HG02870 (cell line): ENCODE data around the gene NGF.

Experiments
- ATAC-seq: cut with Tn5 transposase; IDR thresholded peaks from one replicate; pipeline ENCODE4 v1.9.1; 2021; ENCODE audit warnings: mild to moderate bottlenecking, moderate library complexity; ENCODE audit not compliant: unreplicated experiment

NGF gene

DNA sequence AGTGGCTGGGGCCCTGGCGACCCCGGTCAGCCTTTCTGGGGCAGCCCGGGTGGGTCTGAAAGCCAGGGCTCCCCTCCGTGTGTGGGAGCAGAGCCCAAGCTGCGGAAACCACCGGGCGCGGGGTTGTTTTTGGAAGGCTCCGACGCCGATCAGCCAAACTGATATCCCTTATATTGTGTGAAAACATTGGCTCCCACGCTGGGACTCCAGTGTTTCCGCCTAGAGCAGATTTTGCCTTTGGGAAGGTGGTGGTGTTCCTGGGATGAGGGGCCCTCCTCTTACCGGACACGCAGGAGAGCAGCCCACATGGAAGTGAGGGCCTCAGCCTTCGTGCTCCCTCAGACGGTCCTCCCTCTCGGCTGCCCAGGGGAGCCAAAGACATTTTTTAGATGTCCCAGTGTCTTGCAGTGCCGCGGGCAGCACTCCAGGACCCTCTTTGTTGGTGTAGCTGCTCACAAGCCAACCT is 54.3 kb downstream of the NGF start:
- ATAC-seq, result no peak

DNA sequence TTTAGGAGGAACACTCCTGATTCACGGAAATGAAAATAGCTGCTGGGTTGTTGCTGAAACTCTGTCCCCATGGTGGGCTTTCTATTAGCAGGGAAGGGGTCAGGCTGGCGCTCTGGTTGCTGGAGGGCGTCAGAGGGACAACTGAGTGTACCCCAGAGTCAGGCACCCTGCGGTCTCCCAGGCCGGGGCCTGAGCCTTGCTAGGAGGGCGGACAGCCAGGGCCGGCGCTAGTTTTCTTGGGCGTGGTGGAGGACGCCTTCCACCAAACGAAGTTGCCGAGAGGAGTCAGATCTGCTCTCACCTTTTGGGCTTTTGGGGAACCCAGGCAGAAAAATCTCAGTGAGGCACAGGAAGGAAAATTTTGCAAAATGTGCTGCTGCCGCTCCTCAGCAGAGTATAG is 54.8 kb downstream of the NGF start:
- ATAC-seq, result no peak

DNA sequence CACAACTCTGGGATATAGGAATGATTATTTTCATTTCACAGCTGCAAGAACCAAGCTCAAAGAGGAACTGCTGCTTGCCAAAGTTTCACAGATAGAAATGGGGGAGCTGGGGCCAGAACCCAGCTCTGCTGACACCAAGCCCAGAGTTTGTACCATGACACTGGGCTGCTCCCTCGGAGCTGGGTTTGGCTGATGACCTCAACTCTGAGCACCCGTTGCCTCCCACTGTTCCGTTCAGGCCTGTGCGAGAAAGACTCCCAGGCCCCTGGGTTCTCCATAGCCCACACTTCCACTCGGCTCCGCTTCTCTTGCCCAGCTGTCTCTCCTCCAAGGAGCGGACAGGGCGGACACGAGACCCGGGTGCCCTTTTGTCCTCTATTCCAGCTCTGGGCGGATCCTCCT is 55.2 kb downstream of the NGF start:
- no peak for ATAC-seq

DNA sequence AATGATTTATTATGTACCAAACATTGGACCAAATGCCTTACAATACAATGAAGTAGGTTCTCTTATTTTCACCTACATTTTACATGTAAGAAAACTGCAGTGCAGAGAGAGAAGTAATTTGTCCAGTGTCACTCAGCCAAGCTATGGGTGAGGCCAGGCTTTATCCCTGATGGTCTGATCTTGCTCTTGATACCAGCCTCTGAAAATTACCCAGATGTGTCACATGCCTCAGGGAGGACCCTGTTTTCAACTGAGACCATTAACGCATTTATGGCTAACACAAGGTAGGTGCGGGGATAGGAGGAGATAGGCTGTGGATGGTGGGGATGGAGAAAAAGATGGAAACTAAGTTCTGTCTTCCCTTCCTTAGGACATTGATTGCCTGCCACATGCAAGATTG is 56.9 kb downstream of the NGF start:
- ATAC-seq, result no peak

DNA sequence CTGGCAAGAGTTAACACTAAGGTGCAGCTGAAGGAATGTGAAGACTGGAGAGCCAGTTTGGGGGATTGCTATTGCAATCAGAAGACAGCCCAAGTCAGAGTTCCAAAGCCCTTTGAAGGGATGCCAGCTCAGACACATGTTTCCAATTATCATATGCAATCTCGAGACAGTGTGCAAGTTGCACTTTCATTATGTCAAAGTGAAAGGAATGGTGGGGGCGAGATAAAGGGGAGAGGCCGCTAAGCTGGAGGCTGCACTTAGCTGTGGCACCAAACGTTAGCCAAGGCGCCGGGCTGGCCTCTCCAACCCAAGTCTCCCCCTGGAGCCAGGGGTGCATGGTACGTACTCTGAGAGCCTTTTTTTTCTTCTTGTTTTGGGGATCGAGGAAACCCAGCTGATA is 58.0 kb downstream of the NGF start:
- no peak for ATAC-seq

DNA sequence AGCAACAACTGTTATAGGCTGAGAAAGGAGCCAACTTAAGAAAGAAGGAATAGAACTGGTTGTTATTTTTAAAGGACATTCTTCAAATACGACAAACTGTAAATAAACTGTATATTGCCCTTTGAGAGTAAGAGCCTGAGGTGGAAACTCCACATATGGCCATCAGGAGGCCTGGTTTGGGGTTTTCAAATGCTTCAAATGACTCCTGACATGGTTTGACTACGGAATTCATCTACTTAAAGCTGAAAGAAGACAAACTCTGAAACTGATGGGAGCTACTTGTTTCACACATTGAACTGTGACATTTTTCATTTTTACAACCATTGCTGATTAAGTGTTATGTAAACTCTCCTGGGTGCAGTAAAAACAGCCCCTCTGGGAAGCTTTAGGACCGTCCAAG is 59.8 kb downstream of the NGF start:
- no peak for ATAC-seq

DNA sequence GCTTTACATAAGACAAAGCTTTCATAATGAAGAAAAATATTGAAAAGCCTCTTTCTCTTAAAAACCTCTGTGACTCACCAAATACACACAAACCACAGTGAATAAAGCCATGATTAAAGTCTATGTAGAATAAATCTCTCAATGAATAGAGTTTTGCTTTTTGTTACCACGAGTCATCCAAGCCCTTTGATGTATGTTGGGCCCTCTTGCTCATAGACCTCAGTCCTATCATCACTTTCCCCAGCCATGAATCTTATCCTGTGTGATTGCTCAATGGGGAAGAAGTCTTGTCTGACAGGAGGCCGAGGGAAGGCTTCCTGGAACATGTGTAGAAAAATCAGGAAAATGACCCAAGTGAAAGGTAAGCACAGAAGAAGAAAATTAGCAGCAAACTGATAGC is 60.8 kb downstream of the NGF start:
- no peak for ATAC-seq

DNA sequence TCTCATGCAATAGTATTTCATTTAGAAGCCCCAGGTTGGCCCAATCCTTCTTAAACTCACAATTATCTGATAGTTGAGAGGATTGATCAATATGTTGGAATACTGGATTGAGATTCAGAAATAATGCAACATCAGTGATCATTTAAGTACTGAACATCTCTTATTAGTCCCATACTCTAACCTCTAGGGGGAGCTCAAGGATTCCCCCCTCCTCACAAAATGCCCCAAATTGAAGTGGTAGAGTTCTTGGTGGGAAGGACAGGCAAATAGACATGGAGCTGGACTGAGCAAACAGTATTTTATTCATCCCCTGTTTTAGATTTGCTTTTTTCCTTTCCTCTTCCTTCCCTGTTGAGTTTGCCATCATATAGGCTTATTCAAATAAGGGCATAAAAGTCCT is 62.8 kb downstream of the NGF start:
- no peak for ATAC-seq

DNA sequence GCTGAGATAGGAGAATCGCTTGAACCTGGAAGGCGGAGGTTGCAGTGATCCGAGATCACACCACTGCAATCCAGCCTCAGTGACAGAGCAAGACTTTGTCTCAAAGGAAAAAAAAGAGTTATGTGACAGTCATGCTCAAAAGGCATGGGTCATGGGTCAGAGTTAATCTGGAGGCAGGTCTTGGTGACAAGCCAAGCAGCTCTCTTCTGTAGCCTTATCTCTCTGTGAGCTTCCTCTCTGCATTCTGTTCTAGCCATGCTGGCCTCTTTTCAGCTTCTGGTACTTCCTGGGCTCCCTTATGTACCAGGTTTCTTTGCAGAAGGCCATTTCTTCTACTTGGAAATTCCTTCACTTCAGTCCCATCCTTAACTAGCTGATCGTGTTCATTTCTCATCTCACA is 63.6 kb downstream of the NGF start:
- no peak for ATAC-seq

DNA sequence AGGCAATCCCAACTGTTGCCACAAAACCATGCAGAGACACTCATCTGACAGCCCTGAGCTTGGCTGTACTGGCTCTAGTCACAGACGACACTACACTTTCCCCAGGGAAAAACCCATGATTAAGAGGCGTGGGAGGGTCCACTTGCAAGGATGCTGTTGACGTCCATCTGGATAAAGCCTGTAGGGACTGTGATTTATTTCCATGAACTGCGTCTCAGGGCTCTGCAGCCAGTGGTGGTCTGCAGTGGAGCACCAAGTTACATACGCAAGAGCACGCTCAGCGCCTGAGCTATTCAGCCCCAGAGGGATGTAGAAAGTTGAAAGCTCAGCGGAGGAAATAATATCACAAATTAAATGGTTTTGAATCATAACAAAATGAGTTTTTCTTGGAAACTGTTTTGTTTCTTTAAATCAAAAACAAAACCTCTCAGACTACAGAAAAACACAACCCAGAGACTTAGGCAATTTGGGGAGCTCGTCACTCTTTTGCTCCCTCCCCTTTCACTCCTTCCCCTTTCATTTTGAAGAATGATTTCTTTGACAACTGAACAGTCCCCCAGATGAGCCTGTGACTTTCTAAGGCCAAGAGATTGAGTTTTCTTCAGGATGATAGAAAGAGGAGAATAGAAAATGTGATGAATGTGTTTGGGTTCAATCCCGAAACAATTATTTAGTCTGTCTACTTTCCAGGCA is 71.2 kb downstream of the NGF start:
- no peak for ATAC-seq

DNA sequence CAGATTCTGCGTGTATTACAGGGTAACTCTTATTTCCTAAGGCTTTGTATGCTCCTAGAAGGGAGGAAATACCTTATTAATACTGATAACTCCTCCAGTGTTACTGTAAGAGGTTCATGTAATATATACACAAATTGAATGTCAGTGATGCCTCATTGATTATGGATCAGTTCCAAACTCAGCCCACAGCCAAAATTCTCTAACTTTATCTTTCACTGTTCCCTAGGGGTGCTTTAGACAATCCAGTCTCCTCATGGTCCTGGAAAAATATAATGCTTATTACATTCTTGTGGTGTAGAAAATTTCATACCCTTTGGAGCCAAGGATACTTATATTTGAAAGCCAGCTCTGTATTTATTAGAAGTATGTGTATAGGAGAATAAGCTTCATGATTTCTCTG is 73.0 kb downstream of the NGF start:
- no peak for ATAC-seq

DNA sequence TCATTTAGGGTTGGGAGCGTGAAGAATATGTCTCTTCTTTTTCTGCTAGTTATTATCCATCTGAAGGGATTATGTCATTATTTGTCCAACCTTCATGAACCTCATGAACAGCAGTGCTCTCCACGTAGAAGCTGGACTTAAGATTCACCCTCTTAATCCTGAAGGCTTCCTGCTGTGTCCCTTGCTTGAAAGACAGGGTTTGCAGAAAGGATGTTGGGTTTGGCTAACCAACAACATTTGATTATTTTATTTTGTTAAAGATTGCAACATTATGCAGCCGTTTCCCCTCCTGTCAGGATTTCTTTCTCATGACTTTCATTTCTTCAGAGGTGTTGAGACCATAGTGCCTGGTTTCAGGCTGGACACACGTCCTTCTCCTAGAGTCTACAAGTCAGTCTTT is 75.2 kb downstream of the NGF start:
- ATAC-seq, result no peak

DNA sequence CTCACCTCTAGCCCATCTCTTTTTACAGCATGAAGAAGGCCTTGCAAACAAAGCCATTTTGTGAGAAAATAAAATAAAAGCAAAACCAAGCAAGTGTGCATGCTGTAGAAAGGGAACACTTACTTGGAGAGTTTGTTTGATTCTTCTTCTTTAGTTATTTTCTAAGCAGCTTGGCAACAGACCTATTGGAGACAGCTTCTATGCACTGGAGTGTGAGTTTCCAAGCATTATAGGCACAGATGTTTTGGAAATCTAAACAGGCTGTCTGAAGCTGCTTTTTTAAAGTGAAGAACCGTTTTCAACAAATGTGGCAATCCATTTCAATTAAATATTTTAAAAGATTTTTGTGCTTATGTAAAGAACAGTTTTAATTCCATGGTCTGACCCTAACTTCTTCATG is 76.6 kb downstream of the NGF start:
- ATAC-seq, result no peak

DNA sequence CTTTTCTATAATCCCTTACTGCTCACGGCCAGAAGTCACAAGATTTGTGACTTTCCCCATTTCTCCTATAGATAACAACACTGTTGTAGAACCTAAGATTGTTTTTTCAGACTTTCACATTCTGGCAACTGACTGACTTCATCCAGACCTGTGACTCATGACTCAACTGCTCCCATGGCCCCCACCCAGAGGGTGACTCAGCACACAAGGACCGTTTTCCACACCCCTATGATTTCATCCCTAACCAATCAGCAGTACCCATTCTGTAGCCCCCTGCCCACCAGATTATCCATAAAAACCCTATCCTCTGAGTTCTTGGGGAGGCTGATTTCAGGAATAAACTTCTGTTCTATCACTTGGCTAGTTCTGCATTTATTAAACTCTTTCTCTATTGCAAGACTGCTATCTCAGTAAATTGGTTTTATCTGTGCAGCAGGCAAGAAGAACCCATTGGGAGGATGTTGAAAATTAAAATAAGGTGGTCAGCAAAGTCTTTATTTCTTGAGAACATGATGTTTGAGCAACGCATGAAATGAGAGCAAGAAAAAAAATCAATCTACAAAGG is 79.7 kb downstream of the NGF start:
- no peak for ATAC-seq

DNA sequence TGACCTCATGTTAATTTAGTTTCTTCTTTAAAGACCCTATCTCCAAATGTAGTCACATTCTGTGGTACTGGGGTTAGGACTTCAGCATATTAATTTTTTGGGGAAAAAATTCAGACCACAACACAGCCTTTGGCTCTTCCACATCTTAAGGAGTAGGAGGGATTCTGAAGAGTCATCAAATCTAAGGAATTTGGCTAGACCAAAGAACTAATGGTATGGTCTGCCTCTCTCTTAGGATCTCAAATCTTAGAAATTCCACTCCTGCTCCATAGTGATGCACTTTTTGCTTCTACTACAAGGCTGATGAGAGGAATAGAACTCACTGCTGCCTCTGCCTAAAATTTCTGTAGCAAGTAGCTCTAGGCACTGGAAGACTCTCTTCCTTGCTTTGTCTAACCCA is 80.5 kb downstream of the NGF start:
- no peak for ATAC-seq

DNA sequence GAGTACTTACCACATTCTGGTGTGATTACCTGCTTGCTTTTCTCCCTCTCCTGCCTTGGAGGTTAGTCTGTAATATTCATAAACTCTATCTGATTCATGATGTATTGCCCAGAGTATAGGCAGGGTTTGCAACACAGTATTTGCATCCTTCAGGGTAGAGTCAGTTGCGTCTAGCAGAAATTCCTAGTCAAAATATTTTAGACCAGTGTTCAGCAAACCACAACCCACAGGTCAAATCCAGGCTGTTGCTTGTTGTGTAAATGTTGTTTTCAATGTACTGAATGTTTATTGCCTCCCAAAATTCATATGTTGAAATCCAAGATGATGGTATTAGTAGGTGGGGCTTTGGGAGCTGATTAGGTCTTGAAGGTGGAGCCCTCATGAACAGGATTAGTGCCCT is 82.9 kb downstream of the NGF start:
- ATAC-seq, result no peak

DNA sequence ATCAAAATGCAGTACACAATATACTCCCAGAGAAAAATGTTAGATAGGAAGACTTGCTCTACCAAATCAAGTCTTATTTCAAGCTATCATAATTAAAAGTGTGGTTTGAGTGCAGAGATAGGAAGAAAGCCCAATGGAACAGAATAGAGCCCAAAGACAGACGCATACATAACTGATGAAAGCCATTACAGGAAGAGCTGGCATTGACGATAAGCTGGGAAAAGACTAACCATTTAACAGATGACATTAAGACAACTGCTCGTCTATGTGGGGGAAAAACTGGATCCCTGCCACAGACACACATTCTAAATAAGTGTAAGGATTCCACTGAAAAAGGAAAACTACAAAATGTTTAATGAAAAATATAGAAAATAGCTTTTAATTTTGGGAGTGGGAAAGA is 85.5 kb downstream of the NGF start:
- no peak for ATAC-seq

DNA sequence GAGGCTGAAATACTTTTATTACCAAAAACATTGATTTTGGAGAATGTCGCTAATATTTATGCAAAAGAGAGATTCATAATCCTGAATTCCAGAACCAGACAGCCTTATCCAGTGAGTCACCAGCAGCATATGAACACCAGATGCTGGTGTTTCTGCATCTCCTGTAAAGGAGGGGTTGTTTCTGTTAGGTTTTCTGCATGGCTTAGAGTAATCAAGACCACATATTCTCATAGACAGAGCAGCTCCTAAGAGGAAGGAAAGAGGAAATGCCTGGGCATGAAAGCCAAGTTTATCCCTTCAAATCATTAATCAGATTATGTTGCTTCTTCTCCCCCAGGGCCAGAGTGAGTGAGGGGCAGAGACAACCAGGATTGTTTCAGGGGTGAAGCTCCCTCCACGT is 86.2 kb downstream of the NGF start:
- no peak for ATAC-seq

DNA sequence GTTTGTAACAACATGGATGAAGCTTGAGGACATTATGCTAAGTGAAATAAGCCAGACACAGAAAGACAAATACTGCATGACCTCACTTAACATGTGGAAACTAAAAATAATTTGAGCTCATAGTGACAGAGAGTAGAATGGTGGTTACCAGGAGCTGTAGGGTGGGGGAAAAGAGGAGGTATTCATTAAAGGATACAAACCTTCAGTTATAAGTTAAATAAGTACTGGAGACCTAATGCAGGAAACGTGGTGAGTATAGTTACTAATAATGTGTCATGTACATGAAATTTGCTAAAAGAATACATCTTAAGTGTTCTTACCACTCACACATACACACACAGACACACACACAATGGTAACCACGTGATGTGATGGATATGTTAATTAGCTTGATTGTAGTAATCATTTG is 86.7 kb downstream of the NGF start:
- ATAC-seq, result no peak

DNA sequence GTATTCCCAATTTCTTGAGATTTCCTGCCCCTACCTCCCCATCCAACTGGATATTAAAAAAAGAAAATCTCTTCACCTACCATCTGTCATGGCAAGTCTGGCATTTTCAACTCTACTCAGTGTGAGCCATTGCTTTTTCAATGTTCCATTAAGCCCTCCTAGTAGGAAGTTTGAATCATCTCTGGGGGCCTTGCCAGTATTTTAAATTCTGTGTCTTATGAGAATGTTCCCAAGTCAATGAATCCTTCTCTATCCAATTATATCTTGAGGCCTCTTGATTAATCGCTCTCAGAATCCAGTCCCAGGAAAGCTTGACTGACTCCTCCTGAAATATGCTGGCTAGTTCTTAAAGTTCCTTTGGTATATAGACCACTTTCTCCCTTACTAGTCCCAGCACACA is 91.5 kb downstream of the NGF start:
- no peak for ATAC-seq

DNA sequence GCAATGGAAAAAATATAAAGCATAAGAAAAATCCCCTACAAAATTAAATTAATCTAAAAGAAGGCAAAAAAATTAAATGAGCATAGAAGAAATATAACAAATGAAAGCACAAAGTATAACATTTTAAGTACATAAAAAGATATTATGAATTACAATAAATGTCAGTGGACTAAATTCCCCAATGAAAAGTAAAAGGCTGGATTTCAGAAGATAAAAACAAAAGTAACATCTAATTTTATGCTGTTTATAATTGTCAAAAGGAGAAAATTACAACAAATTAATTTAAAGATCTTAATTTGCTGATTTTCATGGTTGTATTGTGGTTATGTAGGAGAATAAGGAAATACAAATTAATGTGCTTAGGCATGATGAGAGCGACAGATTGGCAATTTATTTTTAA is 92.8 kb downstream of the NGF start:
- ATAC-seq, result no peak

DNA sequence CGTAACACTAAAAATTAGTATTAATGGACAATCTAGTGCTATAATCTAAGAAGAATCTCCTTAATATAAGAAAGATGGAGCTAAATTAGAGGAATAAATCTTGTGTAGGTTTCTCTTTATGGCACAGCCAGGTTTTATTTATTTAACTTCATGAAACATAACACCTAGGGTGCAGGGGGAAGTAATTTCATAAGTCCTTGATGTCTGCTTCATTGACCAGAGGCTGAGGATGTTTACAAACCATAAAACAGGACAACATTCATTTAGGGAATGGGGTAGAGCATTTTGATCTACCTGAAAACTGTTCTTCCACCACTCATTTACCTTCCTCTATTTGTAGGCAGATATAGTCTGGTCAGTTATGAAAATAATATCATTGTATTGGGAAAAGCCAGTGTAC is 95.5 kb downstream of the NGF start:
- ATAC-seq, result no peak

DNA sequence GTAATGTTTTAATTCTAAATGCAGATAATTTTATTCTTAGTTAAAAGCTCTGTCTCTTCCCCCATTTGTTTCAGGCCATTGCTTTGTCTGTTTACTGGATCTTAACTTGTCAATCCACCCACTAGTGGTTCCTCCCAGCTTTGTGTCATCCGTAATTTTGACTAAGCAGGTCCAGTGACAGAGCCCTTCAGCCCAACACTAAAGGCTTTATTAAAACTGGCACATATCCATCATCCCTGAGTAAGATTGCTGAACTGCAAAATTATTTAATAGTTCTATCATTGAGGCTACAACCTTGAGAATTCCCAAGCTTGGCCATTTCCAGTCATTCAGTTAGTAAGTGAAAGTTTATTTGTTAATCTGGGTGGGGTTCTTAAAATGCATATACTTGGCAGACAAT is 96.7 kb downstream of the NGF start:
- ATAC-seq, result no peak
